Activated CD4-positive, alpha-beta memory T cell treated with anti-CD3 and anti-CD28 coated beads, Interleukin-2, amount 10 ng/mL, durations not matched to agents 7 days and 5 days (primary cell): ENCODE results near the gene NFATC1. TPM values are rescaled to one million over a fixed set of nuclear protein-coding genes. Genes with fewer than 3 reads are reported as not detected.

Experiments used
- CTCF ChIA-PET: fragments of 350-600 bp; sonication (Branson Sonifier 250); formaldehyde crosslinking; loops from one replicate; lab custom pipeline; 2021; ENCODE audit warnings: antibody characterized with exemption, inconsistent platforms; lab: Charles Lee
- POLR2A ChIA-PET: fragments of 350-600 bp; sonication (Branson Sonifier 250); formaldehyde crosslinking; loops from one replicate; lab custom pipeline; 2021; ENCODE audit warnings: antibody characterized with exemption; lab: Charles Lee
- DNase-seq: peaks from one replicate; pipeline ENCODE4 v3.0.0-alpha.2; 2020
- H3K27ac Mint-ChIP-seq: one replicate; pipeline ENCODE4 v1.8.0; 2021; ENCODE audit warnings: mild to moderate bottlenecking, mixed read lengths
- H3K27me3 Mint-ChIP-seq: one replicate; pipeline ENCODE4 v1.8.0; 2021; ENCODE audit warnings: mixed read lengths
- H3K36me3 Mint-ChIP-seq: one replicate; pipeline ENCODE4 v1.8.0; 2021; ENCODE audit warnings: low read depth, mixed read lengths
- H3K4me1 Mint-ChIP-seq: one replicate; pipeline ENCODE4 v1.8.0; 2021; ENCODE audit warnings: mixed read lengths
- H3K4me3 Mint-ChIP-seq: one replicate; pipeline ENCODE4 v1.8.0; 2021; ENCODE audit warnings: mild to moderate bottlenecking, mixed read lengths
- H3K9me3 Mint-ChIP-seq: one replicate; pipeline ENCODE4 v1.8.0; 2021; ENCODE audit warnings: mixed read lengths
- total RNA-seq, 2 experiments: library from RNA; stranded (reverse); gene quantifications; one replicate each; pipeline ENCODE4 v1.2.3, GENCODE V29; 2021

The NFATC1 gene
- total RNA-seq, 2 experiments from 2014 or later = 43.8 to 44.5 TPM

- H3K27me3 Mint-ChIP-seq = no peaks in the 10 kb centered on the region
- no peak overlapping the region for H3K4me3 Mint-ChIP-seq
- H3K27ac Mint-ChIP-seq = no peak overlapping the region
- no peak for DNase-seq
- H3K9me3 Mint-ChIP-seq = peaks cover 10% of the 10 kb centered on the region
- H3K4me1 Mint-ChIP-seq = no peaks in the 10 kb centered on the region
- ChIA-PET POLR2A (no interaction called here), CTCF (interaction anchor here (1.0 to 1.4 kb wide), 3 partner anchors 10 to 161 kb away, joined by 3 to 5 read pairs (median 4); no protein-coding TSS in a partner anchor)
- no peaks in the 10 kb centered on the region for H3K36me3 Mint-ChIP-seq
These were observed 144.6 kb downstream of the NFATC1 start for GRCh38 chr18:79540161-79540903.

GRCh38 chr18:79540904-79541282, 145.2 kb downstream of the NFATC1 start:
- Mint-ChIP-seq H3K36me3 (no peaks in the 10 kb centered on the region), H3K4me1 (no peaks in the 10 kb centered on the region), H3K27me3 (no peaks in the 10 kb centered on the region), H3K27ac (no peak overlapping the region), H3K9me3 (peaks cover 10% of the 10 kb centered on the region), H3K4me3 (no peak overlapping the region)
- DNase-seq = no peak
- CTCF ChIA-PET = interaction anchor here (1.1 to 1.4 kb wide), 2 partner anchors 10 to 160 kb away, joined by 3 to 4 read pairs; no protein-coding TSS in a partner anchor
- POLR2A ChIA-PET = no interaction called here

- ChIA-PET CTCF (no interaction called here), POLR2A (no interaction called here)
- Mint-ChIP-seq H3K27me3 (no peaks in the 10 kb centered on the region), H3K4me3 (no peak overlapping the region), H3K27ac (no peak overlapping the region), H3K36me3 (no peaks in the 10 kb centered on the region), H3K9me3 (peaks cover 10% of the 10 kb centered on the region), H3K4me1 (no peaks in the 10 kb centered on the region)
- no peak for DNase-seq
These were observed 146.5 kb downstream of the NFATC1 start for GRCh38 chr18:79542213-79542612.

GRCh38 chr18:79542876-79543750, 147.4 kb downstream of the NFATC1 start:
- H3K27me3 Mint-ChIP-seq = no peaks in the 10 kb centered on the region
- peaks cover 10% of the 10 kb centered on the region for H3K9me3 Mint-ChIP-seq
- H3K36me3 Mint-ChIP-seq = no peaks in the 10 kb centered on the region
- H3K4me1 Mint-ChIP-seq = no peaks in the 10 kb centered on the region
- no peak overlapping the region for H3K27ac Mint-ChIP-seq
- ChIA-PET CTCF (no interaction called here), POLR2A (no interaction called here)
- no peak overlapping the region for H3K4me3 Mint-ChIP-seq
- DNase-seq = no peak

GRCh38 chr18:79543861-79544385, 148.2 kb downstream of the NFATC1 start:
- Mint-ChIP-seq H3K36me3 (no peaks in the 10 kb centered on the region), H3K4me3 (no peak overlapping the region), H3K4me1 (no peaks in the 10 kb centered on the region), H3K27ac (no peak overlapping the region), H3K9me3 (peaks cover 10% of the 10 kb centered on the region), H3K27me3 (no peaks in the 10 kb centered on the region)
- POLR2A ChIA-PET = no interaction called here
- CTCF ChIA-PET = no interaction called here
- no peak for DNase-seq

- ChIA-PET CTCF (no interaction called here), POLR2A (no interaction called here)
- Mint-ChIP-seq H3K27ac (no peak overlapping the region), H3K4me1 (no peaks in the 10 kb centered on the region), H3K4me3 (no peak overlapping the region), H3K9me3 (peaks cover 10% of the 10 kb centered on the region), H3K27me3 (no peaks in the 10 kb centered on the region), H3K36me3 (no peaks in the 10 kb centered on the region)
- DNase-seq = no peak
These were observed 148.7 kb downstream of the NFATC1 start for GRCh38 chr18:79544386-79544963.

GRCh38 chr18:79545255-79545654, 149.5 kb downstream of the NFATC1 start:
- Mint-ChIP-seq H3K27ac (no peak overlapping the region), H3K9me3 (peaks cover 10% of the 10 kb centered on the region), H3K36me3 (no peaks in the 10 kb centered on the region), H3K4me1 (no peaks in the 10 kb centered on the region), H3K4me3 (no peak overlapping the region), H3K27me3 (no peaks in the 10 kb centered on the region)
- POLR2A ChIA-PET = no interaction called here
- CTCF ChIA-PET = no interaction called here
- no peak for DNase-seq

- Mint-ChIP-seq H3K9me3 (peaks cover 10% of the 10 kb centered on the region), H3K36me3 (no peaks in the 10 kb centered on the region), H3K4me1 (no peaks in the 10 kb centered on the region), H3K27me3 (no peaks in the 10 kb centered on the region), H3K27ac (no peak overlapping the region), H3K4me3 (no peak overlapping the region)
- ChIA-PET CTCF (no interaction called here), POLR2A (no interaction called here)
- DNase-seq = no peak
These were observed 150.0 kb downstream of the NFATC1 start for GRCh38 chr18:79545736-79546171.

GRCh38 chr18:79546781-79547272, 151.1 kb downstream of the NFATC1 start:
- H3K27ac Mint-ChIP-seq = no peak overlapping the region
- H3K27me3 Mint-ChIP-seq = no peaks in the 10 kb centered on the region
- ChIA-PET CTCF (no interaction called here), POLR2A (no interaction called here)
- peaks cover 10% of the 10 kb centered on the region for H3K9me3 Mint-ChIP-seq
- H3K4me3 Mint-ChIP-seq = no peak overlapping the region
- DNase-seq = no peak
- no peaks in the 10 kb centered on the region for H3K36me3 Mint-ChIP-seq
- no peaks in the 10 kb centered on the region for H3K4me1 Mint-ChIP-seq

GRCh38 chr18:79547413-79548076, 151.8 kb downstream of the NFATC1 start:
- Mint-ChIP-seq H3K4me3 (no peak overlapping the region), H3K9me3 (peaks cover 3% of the 10 kb centered on the region), H3K36me3 (no peaks in the 10 kb centered on the region), H3K27me3 (no peaks in the 10 kb centered on the region), H3K27ac (no peak overlapping the region), H3K4me1 (no peaks in the 10 kb centered on the region)
- CTCF ChIA-PET = no interaction called here
- DNase-seq = no peak
- POLR2A ChIA-PET = no interaction called here

GRCh38 chr18:79548077-79548450, 152.3 kb downstream of the NFATC1 start:
- ChIA-PET CTCF (no interaction called here), POLR2A (no interaction called here)
- Mint-ChIP-seq H3K4me1 (no peaks in the 10 kb centered on the region), H3K27ac (no peak overlapping the region), H3K4me3 (no peak overlapping the region), H3K36me3 (no peaks in the 10 kb centered on the region), H3K9me3 (no peaks in the 10 kb centered on the region), H3K27me3 (no peaks in the 10 kb centered on the region)
- no peak for DNase-seq

- H3K36me3 Mint-ChIP-seq = no peaks in the 10 kb centered on the region
- CTCF ChIA-PET = no interaction called here
- H3K27ac Mint-ChIP-seq = no peak overlapping the region
These were observed 152.9 kb downstream of the NFATC1 start for GRCh38 chr18:79548621-79548985.

More at GRCh38 chr18:79548621-79548985, 152.9 kb downstream of the NFATC1 start:
- no peak for DNase-seq
- Mint-ChIP-seq H3K4me1 (no peaks in the 10 kb centered on the region), H3K4me3 (no peak overlapping the region), H3K27me3 (no peaks in the 10 kb centered on the region), H3K9me3 (no peaks in the 10 kb centered on the region)
- POLR2A ChIA-PET = no interaction called here
